Medulla oblongata (tissue), 1 donor: ENCODE measurements around the gene DLK1.

Source experiments
- DNase-seq: peaks from one replicate; pipeline ENCODE4 v3.0.0-alpha.2; 2015; ENCODE audit errors: extremely low spot score

The DLK1 gene

DNA sequence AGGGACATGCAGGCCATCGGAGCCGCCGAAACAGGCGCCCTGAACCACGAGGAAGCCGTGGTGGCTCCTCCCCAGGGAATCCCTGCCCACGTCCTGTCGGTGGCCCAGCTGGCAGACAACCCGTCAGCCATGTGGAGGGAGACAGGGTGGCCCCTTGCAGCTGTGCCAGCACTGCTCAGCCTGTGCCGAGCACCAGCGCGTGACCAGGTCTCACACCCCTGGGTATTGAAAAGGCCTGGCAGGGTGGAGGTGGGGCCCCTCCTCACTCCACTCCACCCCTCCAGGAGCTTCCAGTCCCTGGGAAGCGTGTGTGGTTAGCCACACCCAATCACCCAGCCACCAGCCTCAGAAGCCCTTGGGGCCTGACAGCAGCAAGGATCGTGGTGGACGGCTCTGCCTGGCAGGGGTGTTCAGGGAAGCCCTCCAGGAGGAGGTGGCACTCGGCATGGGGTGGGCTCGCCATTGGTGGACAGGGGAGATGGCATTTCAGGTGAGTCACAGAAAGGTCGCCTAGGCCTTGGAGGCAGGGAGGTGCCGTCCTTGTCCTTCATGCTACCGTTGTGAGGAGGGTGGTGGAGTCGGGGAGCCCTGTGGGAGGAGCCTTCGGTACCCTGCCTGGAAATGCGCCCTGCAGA, 12.3 kb upstream of the DLK1 start:
- DNase-seq: no peak

DNA sequence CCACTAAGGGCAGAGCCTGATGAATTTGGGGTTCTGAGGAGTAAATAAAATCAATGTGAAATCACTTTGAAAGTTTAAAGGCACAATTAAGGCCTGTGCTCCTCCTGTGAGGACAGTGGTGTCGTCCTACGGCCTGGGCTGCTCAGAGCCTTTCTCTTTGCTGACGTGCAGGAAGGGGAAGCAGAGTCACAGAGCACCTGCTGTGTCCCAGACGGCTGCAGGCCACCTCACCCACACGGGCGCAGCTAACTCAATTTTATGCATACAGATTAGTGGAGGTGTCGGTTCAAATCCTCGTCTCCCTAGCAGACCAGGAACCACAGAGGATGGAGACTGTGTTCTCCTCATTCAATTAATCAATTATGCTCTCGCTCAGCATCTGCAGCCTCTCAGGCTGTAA, 11.4 kb upstream of the DLK1 start:
- no peak for DNase-seq

DNA sequence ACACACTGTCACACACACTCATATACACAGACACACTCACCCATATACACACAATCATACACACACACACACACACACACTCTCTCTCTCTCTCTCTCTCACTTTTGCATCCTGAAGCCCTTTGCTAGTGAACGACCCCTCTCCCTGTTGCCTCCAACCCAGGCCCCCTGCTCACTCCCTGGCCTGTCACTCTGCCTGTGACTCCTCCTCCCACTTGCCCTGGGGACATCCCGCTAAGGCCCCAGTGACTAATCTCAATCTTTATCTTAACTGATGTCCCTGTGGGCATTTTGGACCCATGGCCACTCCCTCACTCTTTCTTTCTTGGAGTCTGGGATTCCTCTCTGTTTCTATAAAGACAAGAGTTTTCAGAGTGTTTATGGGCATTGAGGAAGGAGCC, 10.9 kb upstream of the DLK1 start:
- no peak for DNase-seq

DNA sequence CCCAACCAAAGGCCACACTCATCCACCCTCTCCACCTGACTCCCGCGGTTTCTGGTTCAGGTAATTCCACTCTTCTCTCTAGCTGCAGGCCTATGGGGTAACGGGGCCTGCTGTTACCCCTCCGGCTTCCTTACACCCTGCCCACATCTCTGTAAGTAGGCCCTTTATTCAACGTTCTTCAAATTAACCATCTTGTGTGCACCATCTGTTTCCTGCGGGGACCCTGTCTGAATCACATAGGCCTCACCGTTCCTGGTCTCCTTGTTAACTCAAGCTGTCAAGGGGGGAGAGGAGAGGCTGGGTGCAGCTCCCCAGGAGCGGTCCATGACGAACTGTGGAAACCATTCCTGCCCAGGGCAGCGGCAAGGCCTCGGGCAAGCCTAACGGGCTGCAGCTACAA, 9.3 kb upstream of the DLK1 start:
- no peak for DNase-seq

DNA sequence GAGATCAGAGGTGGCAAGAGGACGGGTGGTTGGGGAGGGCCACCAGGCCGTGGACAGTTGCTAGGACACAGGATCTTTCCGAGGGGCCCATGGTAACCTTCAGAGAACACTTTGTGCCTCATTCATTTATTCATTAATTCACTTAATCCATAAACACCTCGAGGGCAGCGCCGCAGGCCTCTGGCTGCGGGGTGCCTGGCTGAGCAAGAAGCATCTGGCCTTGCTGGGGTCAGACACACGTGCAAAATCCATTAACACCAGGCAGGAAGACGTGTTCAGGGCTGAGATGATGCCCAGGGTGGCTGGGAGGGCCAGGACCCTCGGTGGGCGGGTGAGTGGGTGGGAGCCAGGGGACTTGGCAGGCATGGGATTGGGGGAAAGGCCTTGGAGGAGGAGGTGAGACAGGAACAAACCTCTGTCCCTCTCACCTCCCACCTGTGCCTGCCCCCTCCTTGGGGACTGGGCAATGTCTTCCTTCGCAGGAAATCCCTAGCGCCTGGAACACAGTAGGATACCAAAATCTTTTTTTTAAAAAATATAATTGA, 6.6 kb upstream of the DLK1 start:
- no peak for DNase-seq

DNA sequence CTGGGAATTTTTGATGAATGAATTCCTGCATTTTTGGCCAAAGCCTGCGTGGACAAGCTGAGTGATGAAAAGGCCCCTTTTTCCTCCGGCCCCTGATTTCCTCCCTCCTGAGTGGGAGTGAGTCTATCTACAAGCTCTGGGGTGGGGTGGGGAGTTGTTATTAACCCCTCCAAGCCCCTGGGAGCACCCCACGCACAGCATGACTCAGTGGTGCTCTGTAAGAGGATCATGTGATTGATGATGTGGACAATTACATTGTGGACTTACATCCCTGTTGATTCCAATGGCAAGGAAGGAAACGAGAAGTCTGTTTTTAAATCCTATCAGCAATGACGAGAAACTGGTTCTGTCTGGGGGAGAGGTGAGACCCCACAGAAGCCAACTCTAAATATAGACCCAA, 5.1 kb upstream of the DLK1 start:
- no peak for DNase-seq

DNA sequence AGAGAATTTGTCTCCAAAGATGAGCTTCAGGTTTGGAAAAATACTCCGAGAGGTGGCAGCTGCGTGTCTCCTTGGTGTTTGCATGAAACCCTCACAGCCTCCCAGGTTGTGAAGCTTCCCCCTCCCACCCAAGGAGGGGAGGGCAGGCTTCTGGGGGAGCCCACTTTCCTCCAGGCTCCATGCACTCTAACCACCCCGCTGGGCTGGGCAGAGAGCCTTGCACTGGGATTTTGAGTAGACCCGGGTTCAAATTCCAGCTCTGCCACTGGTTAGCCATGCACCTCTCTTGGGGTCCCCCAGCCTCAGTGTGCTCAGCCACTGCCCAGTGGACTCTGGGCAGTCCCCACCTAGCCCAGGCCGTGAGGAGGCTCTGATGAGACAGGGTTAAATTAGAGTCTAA, 4.3 kb upstream of the DLK1 start:
- DNase-seq: no peak

DNA sequence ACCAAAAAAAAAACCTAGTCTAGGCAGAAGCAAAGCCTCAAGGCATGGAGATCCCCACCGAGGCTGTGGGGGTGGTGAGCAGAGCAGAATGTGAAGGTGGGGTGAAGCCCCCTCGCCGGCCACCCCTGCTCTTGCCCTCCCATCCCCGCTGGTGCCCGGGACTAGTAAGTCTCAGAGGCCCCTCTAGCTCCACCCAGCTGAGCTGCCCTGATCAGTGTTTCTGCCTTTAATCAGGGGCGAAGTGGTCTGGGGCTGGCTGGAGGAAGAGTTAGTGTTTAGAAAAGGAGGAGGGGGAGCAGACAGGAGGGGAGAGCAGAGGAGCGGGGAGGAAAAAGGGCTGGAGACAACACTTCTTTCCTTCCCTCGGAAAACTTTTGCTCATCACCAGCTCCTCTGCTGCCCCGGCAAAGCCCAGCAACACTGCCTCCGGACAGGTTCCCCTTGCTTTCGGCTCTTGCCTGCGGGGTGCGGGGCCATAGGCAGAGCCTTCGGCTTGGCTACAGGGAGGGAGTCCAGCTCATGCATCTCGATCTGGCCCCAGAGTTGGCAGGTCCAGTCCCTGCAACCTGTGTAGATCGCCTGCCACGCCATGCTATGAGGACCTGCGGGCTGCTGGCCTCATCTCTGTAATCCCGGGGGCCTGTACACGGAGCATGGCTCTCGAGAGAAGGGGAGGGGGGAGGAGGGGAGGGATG, 3.4 kb upstream of the DLK1 start:
- no peak for DNase-seq

DNA sequence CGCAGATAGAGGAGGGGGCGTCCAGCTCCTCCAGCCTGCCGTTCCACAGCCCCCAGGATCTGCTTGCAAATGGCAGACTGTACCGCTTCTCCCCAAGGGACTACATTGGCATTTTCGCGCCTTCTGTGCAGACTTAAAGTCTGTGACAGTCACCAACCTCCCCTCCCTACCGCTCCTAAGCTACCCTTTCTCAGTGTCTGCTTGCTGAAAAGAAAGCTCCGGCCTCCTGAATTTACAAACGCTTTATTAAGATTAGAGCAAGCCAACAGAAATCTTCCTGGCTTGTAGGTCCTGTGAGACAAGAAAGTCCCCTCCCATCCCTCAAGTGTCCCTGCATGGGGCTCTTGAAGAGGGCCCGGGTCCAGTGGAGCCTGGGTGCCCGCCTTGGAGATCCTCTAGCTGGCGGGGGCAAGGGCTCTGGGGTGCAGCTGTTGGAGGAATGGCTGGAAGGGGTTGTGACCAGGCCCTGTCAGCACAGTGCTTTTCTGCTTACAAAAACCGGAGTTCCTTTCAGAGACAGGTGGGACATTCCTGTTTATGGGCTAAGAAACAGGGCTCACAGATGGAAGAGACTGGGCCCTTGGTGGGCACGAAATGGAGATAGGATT, 2.8 kb upstream of the DLK1 start:
- DNase-seq: no peak

DNA sequence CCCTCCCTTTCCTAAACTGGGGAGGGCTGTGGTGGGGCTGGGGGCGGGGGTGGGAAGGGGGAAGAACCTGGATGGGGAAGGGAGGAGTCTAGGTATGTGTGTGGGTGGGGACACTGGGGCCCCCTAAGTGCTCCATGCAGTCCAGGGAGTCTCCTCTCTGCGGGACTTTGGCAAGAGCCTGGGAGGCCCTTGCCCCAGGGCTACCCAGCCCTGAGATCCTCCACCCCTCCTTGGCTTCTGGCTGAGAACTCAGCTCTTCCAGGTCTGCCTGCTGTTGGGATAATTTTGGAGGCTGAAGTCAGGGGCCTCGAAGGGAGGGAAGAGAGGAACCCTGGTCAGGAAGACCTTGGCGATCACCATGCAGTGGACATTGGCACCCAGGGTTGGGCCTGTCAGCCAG, 2.2 kb upstream of the DLK1 start:
- no peak for DNase-seq

DNA sequence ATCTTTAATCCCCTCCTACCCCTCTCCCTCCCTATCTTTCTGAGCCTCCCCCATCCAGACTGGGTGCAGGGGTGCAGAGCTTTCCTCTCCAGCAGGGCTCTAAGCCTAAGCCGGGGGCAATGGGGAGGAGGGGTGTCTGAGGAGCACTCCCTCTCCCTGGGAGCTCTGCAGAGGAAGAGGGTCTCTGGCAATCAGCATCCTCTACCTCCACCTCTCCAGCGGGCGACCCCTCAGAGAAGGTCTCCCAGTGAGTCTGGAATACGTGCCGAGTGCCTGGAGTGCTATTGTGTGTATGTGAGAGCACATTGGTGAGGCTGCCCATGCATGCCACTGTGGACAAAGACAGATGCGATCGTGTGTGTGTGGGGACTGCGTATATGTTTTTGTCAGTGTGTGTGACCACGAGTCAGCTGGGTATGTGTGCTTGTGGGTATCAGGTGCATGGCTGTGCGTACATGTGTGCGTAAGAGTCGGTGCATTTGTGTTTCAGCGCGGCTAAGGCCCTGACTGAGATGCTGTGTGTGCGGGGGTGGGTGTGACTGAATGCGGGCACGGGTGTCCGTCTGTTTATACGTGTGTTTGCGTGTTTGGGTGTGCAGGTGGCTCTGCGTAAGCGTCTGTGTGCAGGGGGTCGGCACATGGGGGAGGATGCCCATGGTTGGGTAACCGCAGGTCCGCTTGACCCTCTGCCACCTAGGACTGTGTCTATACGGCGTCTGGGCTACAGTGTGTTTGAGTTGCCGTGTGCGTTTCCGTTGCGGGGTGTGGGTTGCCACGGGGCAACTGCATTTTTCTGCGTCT, 905 bp upstream of the DLK1 start:
- DNase-seq: no peak

DNA sequence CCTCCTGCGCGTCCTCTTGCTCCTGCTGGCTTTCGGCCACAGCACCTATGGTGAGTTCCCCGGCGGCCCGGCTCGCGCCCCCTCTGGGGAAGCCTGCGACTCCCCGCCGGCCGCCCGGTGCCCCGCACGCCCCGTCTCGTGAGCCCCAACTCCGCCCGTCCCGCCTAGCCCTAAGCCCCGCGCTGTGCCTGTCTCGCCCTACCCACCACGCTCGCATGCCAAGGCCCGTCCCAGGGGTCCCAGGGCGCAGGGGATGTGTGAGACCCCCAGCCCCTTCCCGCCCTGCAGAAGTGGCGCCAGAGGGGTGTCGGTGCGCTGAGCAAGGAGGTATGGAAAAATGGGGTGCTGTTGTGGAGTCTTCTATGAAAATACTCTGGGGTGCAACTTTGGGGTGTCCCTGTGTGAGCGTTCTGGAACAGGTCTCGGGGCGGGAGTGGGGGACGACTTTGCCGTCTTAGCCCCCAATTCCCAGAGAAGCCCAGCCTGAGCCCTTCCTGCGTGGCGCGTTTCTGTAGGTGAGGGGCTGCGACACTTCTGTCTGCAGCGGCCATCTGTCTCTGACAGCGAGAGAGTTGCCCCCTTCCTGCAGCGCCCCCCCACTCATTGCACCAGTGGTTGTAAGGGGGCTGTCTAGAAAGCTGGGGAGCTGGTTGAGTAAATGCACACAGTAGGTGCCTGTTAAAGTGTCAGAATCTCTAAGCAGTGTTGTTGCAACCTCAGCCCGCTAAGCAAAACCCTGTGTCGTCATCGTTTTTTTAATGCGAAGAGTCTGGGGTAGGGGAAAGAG, 587 bp downstream of the DLK1 start:
- no peak for DNase-seq

DNA sequence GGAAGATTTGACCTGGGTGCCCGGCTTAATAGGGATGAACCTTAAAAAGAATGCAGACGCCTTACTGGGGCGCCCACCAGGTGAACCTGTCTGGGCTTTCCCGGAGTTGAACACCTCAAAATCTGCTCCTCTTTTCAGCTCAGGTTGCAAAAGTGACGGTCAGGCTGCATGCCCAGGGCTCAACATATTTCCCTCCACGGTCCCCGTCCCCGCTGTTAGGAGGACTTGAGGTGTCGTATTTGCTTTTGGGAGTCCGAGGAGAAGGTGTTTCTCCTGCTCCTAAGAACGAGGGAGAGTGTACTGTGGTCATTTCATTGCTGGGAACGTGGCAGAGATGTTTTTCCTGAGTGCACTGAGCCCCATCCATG, 1.2 kb downstream of the DLK1 start:
- DNase-seq: no peak

DNA sequence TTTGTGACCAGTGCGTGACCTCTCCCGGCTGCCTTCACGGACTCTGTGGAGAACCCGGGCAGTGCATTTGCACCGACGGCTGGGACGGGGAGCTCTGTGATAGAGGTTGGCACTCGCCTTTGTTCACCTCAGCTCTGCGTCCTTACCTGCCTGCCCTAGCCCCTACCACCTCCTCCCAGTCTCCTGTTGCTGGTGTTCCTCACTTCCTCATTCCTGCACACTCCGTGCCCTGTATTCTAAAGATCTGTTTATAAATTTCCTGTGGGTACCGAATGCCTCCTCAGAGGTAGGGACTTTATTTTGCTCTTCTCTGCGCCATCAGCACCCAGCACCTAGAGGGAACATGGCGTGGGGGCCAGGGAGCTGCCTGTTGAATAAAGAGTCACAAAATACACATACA, 2.3 kb downstream of the DLK1 start:
- no peak for DNase-seq

DNA sequence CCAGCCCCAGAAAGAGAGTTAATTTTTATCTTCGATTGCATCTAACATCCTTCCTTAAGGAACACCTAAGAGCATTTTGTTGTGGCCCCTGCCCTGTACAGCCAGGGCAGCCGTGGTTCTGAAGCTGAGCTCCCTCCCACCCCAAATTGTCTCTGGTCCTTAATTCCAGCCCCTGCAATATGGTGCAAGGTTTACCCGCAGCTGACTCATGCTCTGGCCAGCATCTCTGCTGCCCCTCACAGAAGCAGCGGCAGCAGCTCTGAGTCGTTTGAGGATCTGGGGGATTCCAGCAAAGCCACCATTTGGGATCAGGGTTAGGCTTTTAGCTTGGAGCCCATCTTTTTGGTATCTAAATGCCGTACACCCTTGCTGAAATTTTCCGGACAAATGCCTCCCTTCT, 3.3 kb downstream of the DLK1 start:
- no peak for DNase-seq

DNA sequence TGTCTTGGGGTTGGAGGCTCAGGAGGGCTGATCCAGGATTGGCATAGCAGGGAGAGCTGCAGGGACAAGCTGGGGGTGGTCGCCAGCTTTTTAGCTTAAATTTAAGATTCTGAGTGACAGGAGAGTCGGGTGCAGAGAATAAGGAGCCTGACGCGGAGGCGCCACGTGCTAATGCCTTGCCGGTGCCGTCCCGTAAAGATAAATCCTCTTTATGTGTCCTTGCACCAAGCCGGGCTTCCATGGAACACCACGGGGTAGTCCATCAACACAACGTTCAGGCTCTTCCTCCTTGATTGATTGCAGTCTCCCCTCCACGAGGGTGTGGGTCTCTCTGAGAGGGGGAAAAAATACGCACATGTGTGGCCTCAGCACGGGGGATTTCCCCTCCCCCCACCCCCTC, 3.9 kb downstream of the DLK1 start:
- no peak for DNase-seq

DNA sequence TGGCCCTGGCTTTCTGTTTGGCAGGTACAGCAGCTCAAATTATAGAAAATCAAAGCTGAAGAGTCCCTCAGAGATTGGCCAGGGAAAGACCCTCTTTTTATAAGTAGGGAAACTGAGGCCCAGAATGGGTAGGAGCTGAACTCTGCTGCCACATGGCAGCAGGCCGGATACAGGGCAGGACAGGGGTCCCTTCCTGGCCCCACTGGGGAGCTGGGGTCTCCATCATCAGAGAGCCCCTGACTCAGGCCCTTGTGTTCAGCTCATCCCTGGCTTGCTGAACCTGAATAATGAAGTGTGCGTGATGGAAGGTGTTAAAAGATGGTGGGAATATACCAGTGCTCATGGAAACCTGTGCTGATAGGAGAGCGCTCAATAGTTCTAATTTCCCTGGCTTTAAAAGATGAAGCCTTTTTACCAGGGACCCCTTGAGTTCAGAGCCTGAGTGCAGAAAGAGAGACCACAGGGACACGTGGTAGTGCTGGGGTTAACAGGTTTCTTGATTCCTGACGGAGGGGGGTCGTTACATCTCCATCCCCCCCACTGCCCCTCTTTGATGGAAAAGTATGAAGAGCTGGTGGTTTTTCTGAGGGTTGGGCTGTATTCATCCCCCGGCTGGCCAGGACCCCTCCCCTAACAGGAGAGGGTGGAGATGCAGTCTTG, 4.4 kb downstream of the DLK1 start:
- no peak for DNase-seq

DNA sequence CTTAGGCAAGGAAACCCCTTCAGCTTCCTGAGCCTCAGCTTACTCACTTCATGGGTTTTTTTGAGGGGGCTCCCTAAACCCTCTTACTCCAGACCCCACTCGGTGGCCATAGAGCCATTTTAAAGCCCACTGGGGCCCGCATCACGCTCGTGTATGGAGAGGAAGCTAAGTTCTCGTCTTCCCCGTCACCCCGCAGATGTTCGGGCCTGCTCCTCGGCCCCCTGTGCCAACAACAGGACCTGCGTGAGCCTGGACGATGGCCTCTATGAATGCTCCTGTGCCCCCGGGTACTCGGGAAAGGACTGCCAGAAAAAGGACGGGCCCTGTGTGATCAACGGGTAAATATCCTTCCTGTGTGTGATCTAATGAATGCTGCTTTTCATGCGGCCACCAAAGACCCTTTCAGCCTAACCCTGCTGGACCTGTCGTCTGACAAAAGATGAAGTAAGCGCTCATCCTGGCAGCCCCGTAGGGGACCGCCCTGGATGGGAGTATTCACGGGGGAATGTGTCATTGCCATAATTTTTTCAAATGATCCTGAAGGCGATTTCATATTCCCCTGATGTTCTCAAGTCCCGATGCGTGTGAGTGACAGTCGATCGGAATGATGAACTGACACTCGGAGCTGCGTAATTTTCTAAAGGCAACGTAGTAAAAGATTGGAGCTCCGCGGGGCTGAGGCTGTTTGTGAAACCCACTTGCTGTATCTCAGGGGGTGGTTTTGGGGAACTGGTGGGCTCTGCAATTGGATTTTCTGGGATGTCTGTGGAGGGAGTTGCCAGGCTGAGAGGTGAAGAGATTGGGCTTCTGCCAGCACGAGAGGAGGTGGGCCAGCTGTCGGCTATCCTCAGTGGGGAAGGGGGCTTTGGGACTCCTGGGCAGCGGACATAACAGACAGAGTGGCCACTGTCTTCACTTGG, 5.4 kb downstream of the DLK1 start:
- DNase-seq: no peak

DNA sequence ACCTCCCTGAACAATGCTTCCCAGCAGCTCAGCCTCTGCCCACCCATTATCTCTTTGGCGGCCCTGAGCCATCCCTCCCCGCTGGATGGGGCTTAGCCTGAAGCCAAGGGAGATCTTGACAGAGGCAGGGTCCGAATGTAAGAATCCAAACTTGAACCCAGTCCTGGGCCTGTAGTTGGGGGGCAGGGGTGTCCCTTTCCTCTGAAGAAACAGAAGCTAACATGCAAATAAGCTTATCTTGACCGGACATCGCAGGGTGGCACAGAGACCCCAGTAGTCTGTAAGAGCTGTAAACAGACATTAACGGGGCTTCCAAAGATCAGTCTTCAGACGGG, 6.0 kb downstream of the DLK1 start:
- no peak for DNase-seq

DNA sequence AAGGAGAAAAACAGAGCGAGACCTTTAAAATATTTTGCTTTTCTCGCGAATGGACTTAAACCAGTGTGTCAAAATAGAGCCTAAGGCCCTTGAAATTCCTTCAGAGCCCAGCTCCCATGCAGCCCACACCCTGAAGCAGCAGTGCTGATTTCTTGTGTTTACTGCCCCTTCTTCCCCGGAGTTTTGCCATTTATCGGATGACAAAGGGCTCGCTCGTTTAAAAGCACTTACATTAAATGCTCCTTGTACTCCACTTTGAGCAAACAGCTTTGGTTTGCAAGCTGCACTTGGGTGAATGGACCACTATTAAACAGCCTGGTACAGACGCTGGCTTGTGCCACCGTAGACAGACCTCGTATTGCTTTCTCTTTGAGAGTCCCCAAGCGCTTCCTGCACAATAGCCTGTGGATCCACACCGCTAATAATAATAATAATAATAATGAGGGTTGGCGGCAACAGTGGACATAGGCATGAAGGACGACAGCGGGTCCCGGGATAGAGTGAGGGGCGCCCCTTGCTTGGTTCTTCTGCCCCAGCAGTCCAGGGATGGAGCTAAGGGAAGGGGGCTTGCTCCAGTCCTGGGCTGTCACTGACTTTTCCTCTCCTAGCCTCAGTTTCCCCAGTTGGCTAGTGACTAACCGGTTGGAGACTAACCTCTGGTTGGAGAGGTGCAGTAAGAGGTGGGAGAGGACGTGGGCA, 6.6 kb downstream of the DLK1 start:
- DNase-seq: no peak
